Heart left ventricle (tissue), 16 donors: ENCODE data around the gene DCDC2C. TPM values are rescaled to one million over a fixed set of nuclear protein-coding genes. Genes with fewer than 3 reads are reported as not detected.

Experiments
- ATAC-seq, 4 donors: fragments of 200-7000 bp; cut with Tn5 transposase; one replicate each; pipeline ENCODE4 v1.9.1; 2020 to 2022; ENCODE audit warnings: moderate library complexity in 4 of 4, mild to moderate bottlenecking in 3 of 4, moderate number of reproducible peaks in 1 of 4
- DNase-seq, 5 donors: peaks; one replicate each; pipeline ENCODE4 v3.0.0-alpha.2; 2020
- H3K27ac ChIP-seq, 12 donors: fragments of 200-600 bp; sonication (generic) in 4 of 12; one replicate each; pipeline versions ENCODE4 v1.5.0 to v1.8.0; 2016 to 2022; ENCODE audit warnings: mild to moderate bottlenecking in 2 of 12
- H3K27me3 ChIP-seq, 9 donors: fragments of 200-600 bp; sonication (generic) in 2 of 9; one replicate each; pipeline versions ENCODE4 v1.5.1 to v1.8.0; 2016 to 2022; ENCODE audit warnings: mild to moderate bottlenecking in 3 of 9
- H3K36me3 ChIP-seq, 9 donors: fragments of 200-600 bp; sonication (generic) in 2 of 9; one replicate each; pipeline versions ENCODE4 v1.5.0 to v1.8.0; 2018 to 2022; ENCODE audit warnings: mild to moderate bottlenecking in 2 of 9
- H3K4me1 ChIP-seq, 12 donors: fragments of 200-600 bp; sonication (generic) in 4 of 12; one replicate each; pipeline versions ENCODE4 v1.5.0 to v1.8.0; 2016 to 2022; ENCODE audit warnings: mild to moderate bottlenecking in 3 of 12
- H3K4me3 ChIP-seq, 12 donors: fragments of 200-600 bp; sonication (generic) in 4 of 12; one replicate each; pipeline versions ENCODE4 v1.5.0 to v1.8.0; 2017 to 2022; ENCODE audit warnings: mild to moderate bottlenecking in 9 of 12, moderate library complexity in 4 of 12
- H3K9me3 ChIP-seq, 12 donors: fragments of 200-600 bp; sonication (generic) in 4 of 12; one replicate each; pipeline versions ENCODE4 v1.5.0 to v1.8.0; 2016 to 2022; ENCODE audit warnings: mild to moderate bottlenecking in 1 of 12
- POLR2A ChIP-seq, 2 donors: fragments of 450-650 bp; IDR thresholded peaks; one replicate each; pipeline ENCODE4 v1.6.1; 2017; ENCODE audit warnings: antibody characterized with exemption in 2 of 2, mild to moderate bottlenecking in 2 of 2, moderate library complexity in 2 of 2
- WGBS, 4 donors: extraction: QIAGEN DNeasy Blood & Tissue Kit in 2 of 4; methylation state at CpG; one replicate each; pipeline versions ENCODE4 v1.1.5 to v1.1.7; 2013 to 2018; 5-methylcytosine and 5-hydroxymethylcytosine counted together
- intact Hi-C, 10 donors: fragments of 100-400 bp; cut with DNase I; formaldehyde crosslinking; loops; one replicate each; pipeline versions ENCODE4 v1.11.1 to v1.14.2; 2022
- polyA plus RNA-seq, 2 donors: library from polyadenylated mRNA; stranded (reverse); fragments of 200-250 nt; gene quantifications; one replicate each; pipeline ENCODE4 v1.2.3, GENCODE V29; 2013
- total RNA-seq, 9 donors: library from RNA; depleted of rRNA in 2 of 9; stranded (reverse); fragments of >200 nt in 2 of 9; fragmentation: NEBNext Ultra II Directional in 3 of 9; extraction: Animal tissue kit (Norgen Biotek cat#: 25700) in 3 of 9; gene quantifications; one replicate each; pipeline versions ENCODE4 v1.1.0 to v1.2.4, GENCODE V29; 2016 to 2023
- TF ChIP-seq, protein P1 (sequence below), 12 donors: fragments of 200-600 bp; sonication (generic) in 4 of 12; IDR thresholded peaks; one replicate each; pipeline versions ENCODE4 v1.5.0 to v1.8.0; 2018 to 2022; ENCODE audit warnings: antibody characterized with exemption in 12 of 12, mild to moderate bottlenecking in 5 of 12
- donor health status: ischemic (EF 13 %, LVEDD 7.1; RV severe dilation, severe dysfunction).
- donor health status: healthy with polysubstance abuse.
- donor health status: DM: no; HTN: yes; CAD: no.
- donor health status: DM: no; HTN: no; CAD: no.
- donor health status: ischemic (EF 25% LVEDD 6.9; RV normal size, moderate dysfunction).
- donor health status: ischemic (EF 25% LVEDD 5.7; RV mildly dilated, moderate dysfunction).
- donor health status: healthy.
- donor health status: DM: yes; HTN: yes; CAD: no.
- donor health status: ischemic (EF 35%, LVEDD 5.7; RV mildly dilated, moderate dysfunction).
- donor health status: nonischemic (EF 11% LVEDD 7.7; RV severe dilation, severe dysfunction).
- donor health status: DM: yes; HTN: yes; CAD: no.
- donor health status: PGD.
- donor health status: ischemic (EF 29% LVEDD 5.4; RV normal size, mild dysfunction).
- donor health status: nonischemic (EF 23%, LVEDD 6.1; RV moderate dilation, normal function).

DCDC2C gene
- total and polyA plus RNA-seq, 11 donors, result not detected

DNA sequence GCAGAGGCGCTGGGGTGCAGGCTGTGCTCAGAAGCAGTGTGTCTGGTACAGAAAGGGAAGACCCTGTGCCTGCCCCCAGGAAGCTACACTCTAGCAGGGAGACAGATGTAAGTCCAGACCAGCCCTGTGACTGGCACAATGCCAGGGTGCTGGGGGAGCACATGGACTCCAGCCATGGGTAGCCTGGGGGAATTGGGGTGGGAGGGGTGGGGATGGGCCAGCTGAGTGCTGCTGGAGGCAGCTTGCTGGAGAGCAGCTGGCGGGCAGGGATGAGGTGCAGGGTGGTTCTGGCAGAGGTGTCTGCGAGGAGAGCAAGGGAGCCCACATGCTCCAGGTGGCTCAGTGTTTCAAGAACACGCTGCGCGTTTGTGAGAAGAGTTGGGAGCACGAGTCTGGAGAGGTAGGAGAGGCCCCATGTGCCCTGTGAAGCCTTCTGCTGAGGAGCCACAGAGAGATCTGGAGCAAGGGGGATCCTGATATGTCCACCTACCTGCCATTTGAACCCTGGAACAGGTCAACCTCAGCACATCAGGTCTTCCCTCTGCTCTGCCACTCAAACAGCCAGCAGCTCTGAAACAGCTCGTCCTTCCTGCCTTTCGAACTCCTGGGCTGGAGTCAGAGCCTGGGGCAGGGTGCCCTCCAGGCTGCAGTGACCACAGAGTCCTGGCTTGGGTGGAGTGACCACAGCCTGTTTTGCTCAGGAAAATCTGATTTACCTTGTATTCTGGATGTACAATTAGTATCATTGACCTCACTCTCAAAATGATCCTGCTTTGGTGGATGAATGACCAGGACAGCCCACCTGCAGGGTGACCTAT is 30.3 kb upstream of the DCDC2C start:
- peaks cover 0 to 7% (median 0%) of the 10 kb centered on the region in 9 donors for H3K27me3 ChIP-seq
- H3K4me1 ChIP-seq, result no peaks in the 10 kb centered on the region
- H3K4me3 ChIP-seq, result no peak overlapping the region
- no peaks in the 10 kb centered on the region for H3K36me3 ChIP-seq
- no peaks in the 10 kb centered on the region for H3K9me3 ChIP-seq
- H3K27ac ChIP-seq, result no peak overlapping the region
- no peak for TF ChIP-seq POLR2A (IDR thresholded peaks at IDR 0.05)
- TF ChIP-seq, protein P1, sequence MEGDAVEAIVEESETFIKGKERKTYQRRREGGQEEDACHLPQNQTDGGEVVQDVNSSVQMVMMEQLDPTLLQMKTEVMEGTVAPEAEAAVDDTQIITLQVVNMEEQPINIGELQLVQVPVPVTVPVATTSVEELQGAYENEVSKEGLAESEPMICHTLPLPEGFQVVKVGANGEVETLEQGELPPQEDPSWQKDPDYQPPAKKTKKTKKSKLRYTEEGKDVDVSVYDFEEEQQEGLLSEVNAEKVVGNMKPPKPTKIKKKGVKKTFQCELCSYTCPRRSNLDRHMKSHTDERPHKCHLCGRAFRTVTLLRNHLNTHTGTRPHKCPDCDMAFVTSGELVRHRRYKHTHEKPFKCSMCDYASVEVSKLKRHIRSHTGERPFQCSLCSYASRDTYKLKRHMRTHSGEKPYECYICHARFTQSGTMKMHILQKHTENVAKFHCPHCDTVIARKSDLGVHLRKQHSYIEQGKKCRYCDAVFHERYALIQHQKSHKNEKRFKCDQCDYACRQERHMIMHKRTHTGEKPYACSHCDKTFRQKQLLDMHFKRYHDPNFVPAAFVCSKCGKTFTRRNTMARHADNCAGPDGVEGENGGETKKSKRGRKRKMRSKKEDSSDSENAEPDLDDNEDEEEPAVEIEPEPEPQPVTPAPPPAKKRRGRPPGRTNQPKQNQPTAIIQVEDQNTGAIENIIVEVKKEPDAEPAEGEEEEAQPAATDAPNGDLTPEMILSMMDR (IDR thresholded peaks at IDR 0.05), result no peak
- 82 to 90% (median 85%) methylated on average over 9 of the region's 9 CpGs for WGBS, 4 donors
- ATAC-seq (no peak), DNase-seq (no peak)
- intact Hi-C loops, result no loop called here

DNA sequence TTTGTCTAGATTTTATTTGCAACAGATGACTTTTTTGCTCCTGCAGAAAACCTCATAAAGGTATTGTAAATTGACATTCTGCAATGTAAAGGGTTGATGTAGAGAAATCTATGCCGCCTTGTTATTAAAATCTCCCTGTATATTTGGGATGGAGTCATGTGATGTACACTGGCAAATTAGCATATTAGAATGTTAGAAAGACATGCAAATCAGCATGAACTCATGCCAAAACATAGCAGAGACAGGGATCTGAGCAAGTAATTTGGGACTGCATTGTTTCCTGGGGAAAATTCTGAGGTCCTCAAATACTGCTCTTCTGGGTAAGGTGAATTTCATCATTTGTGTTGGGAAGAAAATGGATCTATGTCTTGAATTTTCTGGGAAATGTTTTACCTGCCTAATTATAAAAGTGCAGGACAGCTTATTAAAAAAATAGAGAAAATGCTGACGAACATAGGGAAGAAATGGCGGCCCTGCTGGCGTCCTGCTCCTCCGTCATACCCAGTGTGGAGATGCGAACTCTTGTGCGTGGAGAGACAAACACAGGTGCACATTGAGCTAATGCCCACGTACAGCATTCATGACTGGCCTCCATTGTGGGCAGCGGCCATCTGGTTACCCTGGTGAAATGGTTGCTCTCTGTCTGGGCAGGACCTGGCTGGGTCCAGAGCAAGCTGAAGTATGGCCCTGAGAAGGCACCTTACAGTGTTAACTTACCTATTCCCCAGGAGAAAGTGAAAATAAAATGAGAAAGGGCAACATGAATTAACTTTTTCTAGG is 29.1 kb upstream of the DCDC2C start:
- H3K36me3 ChIP-seq, result no peaks in the 10 kb centered on the region
- no peak overlapping the region for H3K4me3 ChIP-seq
- 87 to 91% (median 88%) methylated on average over 9 of the region's 9 CpGs for WGBS, 4 donors
- H3K4me1 ChIP-seq, result no peaks in the 10 kb centered on the region
- no peak overlapping the region for H3K27ac ChIP-seq
- no peaks in the 10 kb centered on the region for H3K9me3 ChIP-seq
- intact Hi-C loops, result no loop called here
- ATAC-seq, result no peak
- TF ChIP-seq, protein P1 (IDR thresholded peaks at IDR 0.05), result no peak
- TF ChIP-seq POLR2A (IDR thresholded peaks at IDR 0.05), result no peak
- H3K27me3 ChIP-seq, result peaks cover 0 to 15% (median 0%) of the 10 kb centered on the region in 9 donors
- DNase-seq, result no peak

DNA sequence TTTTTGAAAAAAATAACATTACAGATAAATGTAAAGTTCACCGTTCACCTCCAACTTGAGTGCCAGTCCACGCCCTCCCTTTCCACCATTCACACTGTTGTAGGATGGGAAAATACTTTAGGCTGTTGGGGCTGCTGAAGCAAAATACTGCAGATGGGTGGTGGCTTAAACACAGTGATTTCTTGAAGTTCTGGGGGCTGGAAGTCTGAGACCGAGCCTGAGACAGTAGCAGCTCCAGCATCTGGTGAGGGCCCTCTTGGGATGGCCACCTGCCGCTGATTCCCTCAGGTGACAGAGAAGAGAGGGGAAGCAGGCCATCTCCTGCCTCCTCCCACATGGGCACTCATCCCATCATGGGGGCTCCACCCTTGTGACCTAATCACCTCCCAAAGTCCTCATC is 27.7 kb upstream of the DCDC2C start:
- TF ChIP-seq, protein P1 (IDR thresholded peaks at IDR 0.05), result no peak
- TF ChIP-seq POLR2A (IDR thresholded peaks at IDR 0.05), result no peak
- no peaks in the 10 kb centered on the region for H3K9me3 ChIP-seq
- WGBS, 4 donors, result 89 to 95% (median 93%) methylated on average over 3 to 4 of the region's 4 CpGs
- H3K36me3 ChIP-seq, result no peaks in the 10 kb centered on the region
- H3K27me3 ChIP-seq, result peaks cover 0 to 15% (median 0%) of the 10 kb centered on the region in 9 donors
- H3K27ac ChIP-seq, result no peak overlapping the region
- intact Hi-C loops, result no loop called here
- H3K4me1 ChIP-seq, result no peaks in the 10 kb centered on the region
- no peak for DNase-seq
- ATAC-seq, result no peak
- no peak overlapping the region for H3K4me3 ChIP-seq

DNA sequence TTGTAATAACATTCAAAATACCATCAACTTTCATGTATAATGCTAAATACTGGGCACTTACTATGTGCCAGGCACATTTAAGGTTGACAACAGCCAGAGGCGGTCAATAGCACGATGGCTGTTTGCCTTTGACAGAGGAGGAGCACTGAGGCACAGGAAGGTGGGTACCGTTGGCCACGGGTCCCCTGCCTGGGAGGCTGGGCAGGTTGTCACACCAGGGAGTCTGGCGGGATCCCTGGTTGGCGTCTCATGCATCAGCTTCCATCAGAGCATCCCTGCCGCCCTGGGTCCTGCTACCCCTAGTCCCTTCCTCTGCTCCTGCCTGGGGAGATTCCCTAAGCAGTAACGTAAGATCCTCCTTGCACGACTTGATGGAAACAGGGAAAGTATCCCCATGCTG is 25.9 kb upstream of the DCDC2C start:
- Histone ChIP-seq H3K27ac (no peak overlapping the region), H3K4me1 (no peaks in the 10 kb centered on the region), H3K4me3 (no peak overlapping the region), H3K9me3 (no peaks in the 10 kb centered on the region), H3K27me3 (peaks cover 0 to 15% (median 0%) of the 10 kb centered on the region in 9 donors), H3K36me3 (no peaks in the 10 kb centered on the region)
- no peak for DNase-seq
- 82 to 91% (median 84%) methylated on average over 7 to 9 of the region's 9 CpGs for WGBS, 4 donors
- no peak for TF ChIP-seq POLR2A (IDR thresholded peaks at IDR 0.05)
- TF ChIP-seq, protein P1 (IDR thresholded peaks at IDR 0.05), result no peak
- intact Hi-C loops, result no loop called here
- no peak for ATAC-seq
